Calu3 (cell line): ENCODE measurements around the gene CTSD. TPM values are rescaled to one million over a fixed set of nuclear protein-coding genes. Genes with fewer than 3 reads are reported as not detected.
"Not testable (repeated sequence)": the region's sequence is repeated elsewhere in the genome, so short reads cannot be mapped to it uniquely, and the experiment has no call there.

ENCODE experiments used
- BruUV-seq: library from RNA; stranded (reverse); fragments of 400-500 nt; replicated peaks from 2 replicates; lab custom pipeline; 2021; lab: Mats Ljungman, UMichigan
- CTCF ChIA-PET: fragments of 300-600 bp; sonication (Branson Sonifier 250); formaldehyde crosslinking; loops from one replicate; lab custom pipeline; 2022; ENCODE audit warnings: antibody characterized with exemption; lab: Charles Lee
- DNase-seq: peaks from one replicate; pipeline ENCODE4 v3.0.0; 2022
- H3K27ac Mint-ChIP-seq: one replicate; pipeline ENCODE4 v1.8.0; 2022; ENCODE audit warnings: mixed read lengths; ENCODE audit not compliant: unreplicated experiment
- H3K27me3 Mint-ChIP-seq: one replicate; pipeline ENCODE4 v1.8.0; 2022; ENCODE audit warnings: mixed read lengths; ENCODE audit not compliant: unreplicated experiment
- H3K36me3 Mint-ChIP-seq: one replicate; pipeline ENCODE4 v1.8.0; 2022; ENCODE audit warnings: mild to moderate bottlenecking, moderate library complexity, mixed read lengths; ENCODE audit not compliant: insufficient read depth, unreplicated experiment
- H3K4me1 Mint-ChIP-seq: one replicate; pipeline ENCODE4 v1.8.0; 2022; ENCODE audit warnings: mild to moderate bottlenecking, low read depth, mixed read lengths; ENCODE audit not compliant: unreplicated experiment
- H3K4me3 Mint-ChIP-seq: one replicate; pipeline ENCODE4 v1.8.0; 2022; ENCODE audit warnings: mild to moderate bottlenecking, low read depth, moderate library complexity, mixed read lengths; ENCODE audit not compliant: unreplicated experiment
- H3K9me3 Mint-ChIP-seq: one replicate; pipeline ENCODE4 v1.8.0; 2022; ENCODE audit warnings: low read depth, mixed read lengths; ENCODE audit not compliant: unreplicated experiment
- CTCF ChIP-seq: fragments of 200-600 bp; IDR thresholded peaks from one replicate; pipeline ENCODE4 v1.8.0; 2022; ENCODE audit warnings: antibody characterized with exemption; ENCODE audit not compliant: unreplicated experiment
- intact Hi-C: fragments of 100-400 bp; cut with micrococcal nuclease; formaldehyde crosslinking; loops from one replicate; pipeline ENCODE4 v1.10.0; 2022; ENCODE audit not compliant: unreplicated experiment
- total RNA-seq: library from RNA; stranded (reverse); gene quantifications from 2 replicates; pipeline ENCODE4 v1.2.3, GENCODE V29; 2022

CTSD gene
- total RNA-seq, 1 experiment from 2014 or later: 531 TPM

GRCh38 chr11:1771700-1772099 lies 8.0 kb upstream of the CTSD start:
- CTCF ChIA-PET: interaction anchor here (0.8 kb wide), 1 partner anchor 9 kb away, joined by 3 read pairs; no protein-coding TSS in a partner anchor
- Mint-ChIP-seq H3K27ac (peak overlapping the region; percentile 91), H3K9me3 (no peaks in the 10 kb centered on the region), H3K27me3 (no peaks in the 10 kb centered on the region), H3K4me1 (peaks cover 60% of the 10 kb centered on the region), H3K36me3 (peaks cover 37% of the 10 kb centered on the region), H3K4me3 (peak overlapping the region; percentile 55)
- DNase-seq: no peak
- no TSS peak for BruUV-seq
- TF ChIP-seq CTCF: no peak
- intact Hi-C loops: no loop called here

GRCh38 chr11:1771273-1771672 lies 7.5 kb upstream of the CTSD start:
- no peak for DNase-seq
- Mint-ChIP-seq H3K4me3 (no peak overlapping the region), H3K9me3 (no peaks in the 10 kb centered on the region), H3K36me3 (peaks cover 35% of the 10 kb centered on the region), H3K27me3 (no peaks in the 10 kb centered on the region), H3K4me1 (peaks cover 56% of the 10 kb centered on the region), H3K27ac (peak overlapping the region; percentile 91)
- no TSS peak for BruUV-seq
- CTCF ChIA-PET: interaction anchor here (0.8 kb wide), 1 partner anchor 9 kb away, joined by 3 read pairs; no protein-coding TSS in a partner anchor
- intact Hi-C loops: no loop called here
- TF ChIP-seq CTCF: no peak

- CTCF ChIA-PET: no interaction called here
- Mint-ChIP-seq H3K9me3 (no peaks in the 10 kb centered on the region), H3K4me3 (no peak overlapping the region), H3K36me3 (peaks cover 35% of the 10 kb centered on the region), H3K4me1 (peaks cover 56% of the 10 kb centered on the region), H3K27me3 (no peaks in the 10 kb centered on the region), H3K27ac (peak overlapping the region; percentile 52)
- no peak for TF ChIP-seq CTCF
- DNase-seq: no peak
- intact Hi-C loops: no loop called here
- no TSS peak for BruUV-seq
These were observed 6.8 kb upstream of the CTSD start for GRCh38 chr11:1770528-1770927.

GRCh38 chr11:1770061-1770460 lies 6.3 kb upstream of the CTSD start:
- Mint-ChIP-seq H3K27me3 (no peaks in the 10 kb centered on the region), H3K36me3 (peaks cover 35% of the 10 kb centered on the region), H3K4me1 (peaks cover 56% of the 10 kb centered on the region), H3K9me3 (no peaks in the 10 kb centered on the region), H3K4me3 (no peak overlapping the region), H3K27ac (peak overlapping the region; percentile 52)
- no peak for DNase-seq
- CTCF ChIA-PET: interaction anchor here (1.6 kb wide), 1 partner anchor 9 kb away, joined by 4 read pairs; no protein-coding TSS in a partner anchor
- BruUV-seq: no TSS peak
- intact Hi-C loops: no loop called here
- no peak for TF ChIP-seq CTCF

GRCh38 chr11:1769304-1769936 lies 5.7 kb upstream of the CTSD start:
- intact Hi-C loops, H3K4me3 Mint-ChIP-seq, H3K27me3 Mint-ChIP-seq, H3K9me3 Mint-ChIP-seq, BruUV-seq: not testable (repeated sequence)
- peaks cover 56% of the 10 kb centered on the region for H3K4me1 Mint-ChIP-seq
- peak overlapping the region; percentile 52 for H3K27ac Mint-ChIP-seq
- peaks cover 37% of the 10 kb centered on the region for H3K36me3 Mint-ChIP-seq
- DNase-seq: peak; percentile 77
- CTCF ChIA-PET: interaction anchor here (0.6 to 1.6 kb wide), 3 partner anchors 9 to 16 kb away, joined by 3 to 4 read pairs (median 4); no protein-coding TSS in a partner anchor
